GM19467 (cell line): ENCODE data around the gene KIFC3.
"Not testable (repeated sequence)": the region's sequence is repeated elsewhere in the genome, so short reads cannot be mapped to it uniquely, and the experiment has no call there.

Source experiments
- ATAC-seq: cut with Tn5 transposase; IDR thresholded peaks from one replicate; pipeline ENCODE4 v1.9.1; 2021; ENCODE audit warnings: mild to moderate bottlenecking, moderate library complexity; ENCODE audit not compliant: unreplicated experiment

Gene KIFC3

DNA sequence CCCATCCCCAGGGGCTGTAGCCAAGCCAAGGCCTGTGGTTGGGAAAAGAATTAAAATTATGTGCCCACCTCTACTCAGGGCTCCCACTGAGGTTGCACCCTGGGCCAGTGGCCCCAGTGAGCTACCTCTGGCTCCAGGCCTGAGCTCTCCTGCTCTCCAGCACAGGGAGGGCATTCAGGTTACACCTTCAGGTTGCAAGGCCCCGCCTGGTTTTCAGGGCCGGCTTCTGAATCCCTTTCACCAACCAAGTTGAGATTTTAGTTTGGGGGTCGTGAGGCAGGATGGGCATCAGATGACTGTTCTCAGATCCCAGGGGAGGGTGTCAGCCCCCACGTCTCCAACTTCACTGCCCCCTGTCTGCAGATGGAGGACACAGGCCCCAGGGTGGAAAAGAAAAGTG, 74.7 kb downstream of the KIFC3 start:
- ATAC-seq, result no peak

- no peak for ATAC-seq
Measured at GRCh38 chr16:57726433-57726947, 75.8 kb downstream of the KIFC3 start.

GRCh38 chr16:57725976-57726375, 76.3 kb downstream of the KIFC3 start:
- no peak for ATAC-seq

DNA sequence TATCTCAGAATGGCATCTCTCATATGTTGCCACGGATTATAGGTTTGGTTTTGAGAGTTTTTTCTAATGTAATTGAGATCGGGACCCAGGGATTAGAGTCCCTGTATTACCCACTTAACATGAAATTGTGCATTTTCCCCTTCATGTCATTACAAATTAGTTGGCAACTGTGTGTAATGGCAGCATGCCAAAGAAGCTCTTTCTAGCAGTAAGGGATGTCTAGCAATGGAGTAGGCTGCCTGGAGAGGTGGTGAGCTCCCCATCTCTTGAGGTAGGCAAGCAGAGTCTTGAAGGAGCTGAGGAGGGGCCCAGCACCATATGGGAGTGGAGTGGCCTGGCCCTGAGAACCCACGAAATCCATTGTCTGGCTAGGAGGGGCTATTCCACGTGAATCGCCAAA, 76.7 kb downstream of the KIFC3 start:
- ATAC-seq, result no peak

DNA sequence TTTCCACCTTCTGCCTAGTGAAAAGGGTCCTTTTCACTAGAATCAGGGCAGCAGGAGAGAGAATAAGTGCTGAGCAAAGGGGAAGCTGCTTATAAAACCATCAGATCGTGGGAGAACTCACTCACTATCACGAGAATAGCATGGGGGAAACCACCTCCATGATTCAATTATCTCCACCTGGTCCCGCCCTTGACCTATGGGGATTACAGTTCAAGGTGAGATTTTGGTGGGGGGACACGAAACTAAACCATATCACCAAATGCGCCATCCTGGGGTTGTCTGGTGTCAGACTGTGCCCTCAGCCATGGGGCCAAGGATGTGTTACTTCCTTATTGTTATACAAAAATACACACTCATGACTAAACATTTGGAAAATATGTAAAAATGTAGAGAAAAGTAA, 77.1 kb downstream of the KIFC3 start:
- ATAC-seq, result no peak

GRCh38 chr16:57724531-57724930, 77.8 kb downstream of the KIFC3 start:
- ATAC-seq, result no peak

- no peak for ATAC-seq
Measured at GRCh38 chr16:57723170-57723569, 79.1 kb downstream of the KIFC3 start.

- ATAC-seq, result no peak
Measured at GRCh38 chr16:57722651-57723050, 79.6 kb downstream of the KIFC3 start.

- no peak for ATAC-seq
Measured at GRCh38 chr16:57722210-57722499, 80.1 kb downstream of the KIFC3 start.

- ATAC-seq, result no peak
Measured at GRCh38 chr16:57721356-57722209, 80.7 kb downstream of the KIFC3 start.

DNA sequence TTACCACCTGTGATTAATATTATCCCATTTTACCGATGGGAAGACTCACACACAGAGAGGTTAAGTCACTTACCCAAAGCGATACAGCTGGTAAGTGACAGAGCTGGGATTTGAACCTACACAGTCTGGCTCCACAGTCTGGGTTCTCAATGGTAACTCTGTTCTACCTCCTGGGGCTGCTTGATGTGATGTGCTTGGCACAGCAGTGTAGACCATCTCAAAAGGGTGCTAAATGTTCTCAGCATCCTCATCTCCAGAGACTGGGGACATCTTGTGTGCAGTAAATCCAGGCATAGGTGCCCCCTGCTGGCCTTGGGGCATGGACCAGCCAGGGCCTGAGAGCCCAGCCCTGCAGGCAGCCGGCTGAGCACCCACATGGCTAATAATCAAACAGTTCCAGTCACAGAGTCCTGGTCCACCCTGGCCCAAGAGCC, 82.1 kb downstream of the KIFC3 start:
- no peak for ATAC-seq

DNA sequence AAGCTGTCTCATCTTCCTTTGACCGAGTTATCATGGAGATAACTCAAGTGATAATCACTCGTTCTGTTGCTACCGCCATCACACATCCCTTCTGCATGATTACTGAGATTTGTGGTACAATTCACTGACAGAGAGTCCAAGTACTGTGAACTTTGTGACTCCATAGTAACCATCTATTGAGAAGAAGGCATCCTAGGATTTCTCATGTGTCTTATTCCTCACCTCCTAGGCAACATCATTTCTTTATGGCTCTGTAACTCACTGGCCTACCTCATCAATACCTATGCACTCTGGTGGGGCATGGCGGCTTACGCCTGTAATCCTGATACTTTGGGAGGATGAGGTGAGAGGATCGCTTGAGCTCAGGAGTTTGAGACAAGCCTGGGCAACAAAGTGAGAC, 88.2 kb downstream of the KIFC3 start:
- ATAC-seq, result no peak

DNA sequence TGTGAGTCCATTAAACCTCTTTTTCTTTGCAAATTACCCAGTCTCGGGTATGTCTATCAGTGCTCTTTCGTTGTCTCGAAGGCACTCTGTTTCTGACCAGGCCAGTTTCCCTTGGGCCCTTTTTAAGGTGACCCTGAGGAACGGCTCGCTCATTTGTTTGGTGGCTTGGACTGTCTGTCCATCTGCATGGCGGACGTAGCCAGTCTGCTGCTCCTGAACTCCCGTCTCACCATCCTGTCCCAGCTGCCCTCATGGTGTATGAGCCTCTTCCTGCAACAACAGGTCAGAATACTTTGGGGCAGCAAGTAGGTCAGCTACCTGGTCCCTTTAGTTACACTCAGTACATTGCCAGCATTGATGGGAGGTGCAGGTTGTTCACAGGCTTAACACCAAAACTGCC, 88.7 kb downstream of the KIFC3 start:
- ATAC-seq, result no peak

DNA sequence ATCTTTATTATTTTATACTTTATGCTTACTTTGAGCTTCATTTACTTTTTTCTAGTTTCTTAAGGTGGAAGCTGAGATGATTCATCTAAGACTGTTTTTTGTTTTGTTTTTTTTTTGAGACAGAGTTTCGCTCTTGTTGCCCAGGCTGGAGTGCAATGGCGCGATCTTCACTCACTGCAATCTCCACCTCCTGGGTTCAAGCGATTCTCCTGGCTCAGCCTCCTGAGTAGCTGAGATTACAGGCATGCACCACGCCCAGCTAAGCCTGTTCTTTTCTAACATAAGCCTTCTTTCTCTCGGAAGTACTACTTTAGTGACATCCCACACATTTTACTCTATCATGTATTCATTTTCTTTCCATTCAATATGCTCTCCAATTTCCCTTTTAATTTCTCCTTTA, 89.7 kb downstream of the KIFC3 start:
- not testable (repeated sequence) for ATAC-seq

- ATAC-seq, result no peak
Measured at GRCh38 chr16:57711993-57712392, 90.3 kb downstream of the KIFC3 start.

DNA sequence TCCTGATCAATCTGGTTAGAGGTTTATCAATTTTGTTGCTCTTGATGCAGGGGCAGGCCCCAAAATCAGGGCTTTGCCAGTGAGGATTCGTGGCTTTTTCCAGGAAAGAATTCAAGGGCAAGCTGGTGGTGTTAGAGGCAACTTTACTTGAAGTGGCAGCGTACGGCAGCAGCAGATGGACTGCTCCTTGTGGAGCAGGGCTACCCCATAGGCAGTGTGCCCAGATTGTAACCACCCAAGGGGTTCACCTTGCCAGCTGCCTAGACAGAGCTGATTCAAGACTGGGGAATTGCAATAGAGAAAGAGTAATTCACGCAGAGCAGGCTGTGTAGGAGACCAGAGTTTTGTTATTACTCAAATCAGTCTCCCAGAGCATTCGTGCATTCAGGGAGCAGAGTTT, 90.9 kb downstream of the KIFC3 start:
- ATAC-seq, result no peak

DNA sequence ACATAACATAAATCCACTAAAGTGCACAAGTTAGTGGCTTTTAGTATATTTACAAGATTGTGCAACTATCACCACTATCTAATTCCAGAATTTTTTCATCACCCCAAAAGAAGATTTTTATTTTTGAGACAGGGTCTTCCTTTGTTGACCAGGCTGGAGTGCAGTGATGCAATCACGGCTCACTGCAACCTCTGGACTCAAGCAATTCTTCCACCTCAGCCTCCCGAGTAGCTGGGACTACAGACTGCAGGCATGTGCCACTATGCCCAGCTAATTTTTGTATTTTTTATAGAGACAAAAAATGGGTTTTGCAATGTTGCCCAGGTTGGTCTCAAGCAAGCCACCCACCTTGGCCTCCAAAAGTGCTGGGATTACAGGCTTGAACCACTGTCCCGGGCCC, 92.6 kb downstream of the KIFC3 start:
- ATAC-seq, result no peak
